ENCODE measurements around the gene IMMP2L.

The IMMP2L gene

GRCh38 chr7:111224354-111225231, 337.7 kb downstream of the IMMP2L start:
- TF ChIP-seq CTCF (conservative IDR thresholded peaks at IDR 0.05; ENCODE audit: low read depth, low read length) = no peak
- no peak for DNase-seq (ENCODE audit: low read depth)

GRCh38 chr7:111223802-111224253, 338.5 kb downstream of the IMMP2L start:
- no peak for TF ChIP-seq CTCF (conservative IDR thresholded peaks at IDR 0.05; ENCODE audit: low read depth, low read length)
- no peak for DNase-seq (ENCODE audit: low read depth)
- H3K4me3 ChIP-seq (ENCODE audit: low read length) = no peak overlapping the region

More at GRCh38 chr7:111224354-111225231, 337.7 kb downstream of the IMMP2L start:
- no peak overlapping the region for H3K4me3 ChIP-seq (ENCODE audit: low read length)

- TF ChIP-seq CTCF (conservative IDR thresholded peaks at IDR 0.05; ENCODE audit: low read depth, low read length) = no peak
- no peak for DNase-seq (ENCODE audit: low read depth)
- no peak overlapping the region for H3K4me3 ChIP-seq (ENCODE audit: low read length)
Observed at GRCh38 chr7:111215550-111215949, 346.7 kb downstream of the IMMP2L start.

- no peak for TF ChIP-seq CTCF (conservative IDR thresholded peaks at IDR 0.05; ENCODE audit: low read depth, low read length)
- DNase-seq (ENCODE audit: low read depth) = no peak
- H3K4me3 ChIP-seq (ENCODE audit: low read length) = no peak overlapping the region
Observed at GRCh38 chr7:111212857-111213523, 349.3 kb downstream of the IMMP2L start.

GRCh38 chr7:111210996-111211395, 351.3 kb downstream of the IMMP2L start:
- no peak overlapping the region for H3K4me3 ChIP-seq (ENCODE audit: low read length)
- TF ChIP-seq CTCF (conservative IDR thresholded peaks at IDR 0.05; ENCODE audit: low read depth, low read length) = no peak
- DNase-seq (ENCODE audit: low read depth) = no peak

GRCh38 chr7:111210043-111210442, 352.2 kb downstream of the IMMP2L start:
- H3K4me3 ChIP-seq (ENCODE audit: low read length) = no peak overlapping the region
- DNase-seq (ENCODE audit: low read depth) = no peak
- TF ChIP-seq CTCF (conservative IDR thresholded peaks at IDR 0.05; ENCODE audit: low read depth, low read length) = no peak

Data from retinal pigment epithelial cell (primary cell).